Measurements from ENCODE around the gene ZFYVE21. TPM values are rescaled to one million over a fixed set of nuclear protein-coding genes. Genes with fewer than 3 reads are reported as not detected.
A peak's percentile ranks its signal among the peaks of the same experiment; 100 is the strongest.

ZFYVE21 gene
- total RNA-seq, 4 donors from 2014 or later, result 168 to 190 (median 177) TPM

GRCh38 chr14:103699901-103700752 is 15.5 kb upstream of the ZFYVE21 start:
- Histone ChIP-seq H3K9me3 (no peaks in the 10 kb centered on the region), H3K27me3 (no peaks in the 10 kb centered on the region), H3K27ac (no peak overlapping the region), H3K4me3 (no peak overlapping the region), H3K36me3 (peaks cover 63% of the 10 kb centered on the region), H3K4me1 (peaks cover 48% of the 10 kb centered on the region)
- peak in 1 of 2 donors; percentile 61 for DNase-seq (ENCODE audit: low spot score in 2 of 2)
- 59% methylated on average over 13 of the region's 25 CpGs for WGBS
- TF ChIP-seq POLR2A (IDR thresholded peaks at IDR 0.05), result no peak
- no peak for TF ChIP-seq EP300 (IDR thresholded peaks at IDR 0.05)
- no peak for TF ChIP-seq POLR2AphosphoS5 (IDR thresholded peaks at IDR 0.05)
- no peak for TF ChIP-seq CTCF (IDR thresholded peaks at IDR 0.05)

GRCh38 chr14:103700753-103701490 is 14.7 kb upstream of the ZFYVE21 start:
- H3K36me3 ChIP-seq, result peaks cover 68% of the 10 kb centered on the region
- DNase-seq (ENCODE audit: low spot score in 2 of 2), result peak in 1 of 2 donors; percentile 68

GRCh38 chr14:103702095-103702494 is 13.5 kb upstream of the ZFYVE21 start:
- peaks cover 41% of the 10 kb centered on the region for H3K4me1 ChIP-seq
- no peaks in the 10 kb centered on the region for H3K27me3 ChIP-seq
- TF ChIP-seq POLR2AphosphoS5 (IDR thresholded peaks at IDR 0.05), result no peak
- TF ChIP-seq CTCF (IDR thresholded peaks at IDR 0.05), result no peak
- TF ChIP-seq EP300 (IDR thresholded peaks at IDR 0.05), result no peak
- no peak for TF ChIP-seq POLR2A (IDR thresholded peaks at IDR 0.05)
- H3K4me3 ChIP-seq, result no peak overlapping the region
- H3K9me3 ChIP-seq, result no peaks in the 10 kb centered on the region
- H3K36me3 ChIP-seq, result peaks cover 78% of the 10 kb centered on the region
- no peak for DNase-seq (ENCODE audit: low spot score in 2 of 2)
- 87% methylated on average over 2 of the region's 5 CpGs for WGBS
- H3K27ac ChIP-seq, result no peak overlapping the region

More at GRCh38 chr14:103700753-103701490, 14.7 kb upstream of the ZFYVE21 start:
- peaks cover 49% of the 10 kb centered on the region for H3K4me1 ChIP-seq
- H3K4me3 ChIP-seq, result no peak overlapping the region
- H3K9me3 ChIP-seq, result no peaks in the 10 kb centered on the region
- WGBS, result 84% methylated on average over 17 of the region's 21 CpGs
- H3K27ac ChIP-seq, result no peak overlapping the region
- H3K27me3 ChIP-seq, result no peaks in the 10 kb centered on the region
- TF ChIP-seq POLR2A (IDR thresholded peaks at IDR 0.05) (no peak), EP300 (IDR thresholded peaks at IDR 0.05) (no peak)

GRCh38 chr14:103702497-103703432 is 12.8 kb upstream of the ZFYVE21 start:
- Histone ChIP-seq H3K27ac (no peak overlapping the region), H3K27me3 (no peaks in the 10 kb centered on the region), H3K4me3 (no peak overlapping the region), H3K4me1 (peaks cover 41% of the 10 kb centered on the region), H3K9me3 (no peaks in the 10 kb centered on the region), H3K36me3 (peaks cover 78% of the 10 kb centered on the region)
- DNase-seq (ENCODE audit: low spot score in 2 of 2), result peak in 1 of 2 donors; percentile 49
- 90% methylated on average over 15 of the region's 29 CpGs for WGBS
- TF ChIP-seq POLR2A (IDR thresholded peaks at IDR 0.05), result no peak
- no peak for TF ChIP-seq CTCF (IDR thresholded peaks at IDR 0.05)
- TF ChIP-seq POLR2AphosphoS5 (IDR thresholded peaks at IDR 0.05), result no peak
- TF ChIP-seq EP300 (IDR thresholded peaks at IDR 0.05), result no peak
